Dendritic cell treated with granulocyte-macrophage colony-stimulating factor and Interleukin-4, amounts not matched to agents 40 ng/mL and 50 ng/mL, for 4 days (primary cell): ENCODE results near the gene ZNF584.
A peak's percentile ranks its signal among the peaks of the same experiment; 100 is the strongest.
"Not testable (repeated sequence)": the region's sequence is repeated elsewhere in the genome, so short reads cannot be mapped to it uniquely, and the experiment has no call there.

ENCODE experiments used
- H3K27ac Mint-ChIP-seq: one replicate; pipeline ENCODE4 v1.8.0; 2022; ENCODE audit warnings: mild to moderate bottlenecking, mixed read lengths
- H3K27me3 Mint-ChIP-seq: one replicate; pipeline ENCODE4 v1.8.0; 2022; ENCODE audit warnings: mild to moderate bottlenecking, mixed read lengths
- H3K36me3 Mint-ChIP-seq: one replicate; pipeline ENCODE4 v1.8.0; 2022; ENCODE audit warnings: low read depth, mixed read lengths
- H3K4me1 Mint-ChIP-seq: one replicate; pipeline ENCODE4 v1.8.0; 2022; ENCODE audit warnings: low read depth, mixed read lengths
- H3K4me3 Mint-ChIP-seq: one replicate; pipeline ENCODE4 v1.8.0; 2022; ENCODE audit warnings: mild to moderate bottlenecking, moderate library complexity, mixed read lengths
- H3K9me3 Mint-ChIP-seq: one replicate; pipeline ENCODE4 v1.8.0; 2022; ENCODE audit warnings: mixed read lengths
- intact Hi-C: fragments of 100-400 bp; cut with micrococcal nuclease; formaldehyde crosslinking; loops from one replicate; pipeline ENCODE4 v1.15.0; 2022

ZNF584 gene

GRCh38 chr19:58406818-58407657 is 1.4 kb upstream of the ZNF584 start:
- peak overlapping the region; percentile 96 for H3K4me3 Mint-ChIP-seq
- peaks cover 40% of the 10 kb centered on the region for H3K4me1 Mint-ChIP-seq
- peak overlapping the region; percentile 88 for H3K27ac Mint-ChIP-seq
- peaks cover 17% of the 10 kb centered on the region for H3K36me3 Mint-ChIP-seq
- no peaks in the 10 kb centered on the region for H3K9me3 Mint-ChIP-seq
- intact Hi-C loops, result loop anchor here (10.0 kb wide), 1 partner anchor 62 kb away; no protein-coding TSS in a partner anchor
- no peaks in the 10 kb centered on the region for H3K27me3 Mint-ChIP-seq

GRCh38 chr19:58407658-58408151 is 744 bp upstream of the ZNF584 start:
- Mint-ChIP-seq H3K27me3 (no peaks in the 10 kb centered on the region), H3K9me3 (no peaks in the 10 kb centered on the region), H3K4me3 (peak overlapping the region; percentile 96), H3K36me3 (peaks cover 21% of the 10 kb centered on the region), H3K4me1 (peaks cover 40% of the 10 kb centered on the region), H3K27ac (peak overlapping the region; percentile 88)
- intact Hi-C loops, result loop anchor here (1.0 to 10.0 kb wide), 4 partner anchors 26 to 63 kb away; partner anchors contain the start of genes ZNF132 and ZNF837

- Mint-ChIP-seq H3K36me3 (peaks cover 36% of the 10 kb centered on the region), H3K4me1 (peaks cover 35% of the 10 kb centered on the region), H3K27me3 (no peaks in the 10 kb centered on the region), H3K4me3 (peak overlapping the region; percentile 96), H3K9me3 (no peaks in the 10 kb centered on the region), H3K27ac (peak overlapping the region; percentile 88)
- intact Hi-C loops, result loop anchor here (10.0 kb wide), 1 partner anchor 64 kb away; no protein-coding TSS in a partner anchor
These were observed 751 bp downstream of the ZNF584 start for GRCh38 chr19:58409010-58409790.

GRCh38 chr19:58416604-58417003 is 8.2 kb downstream of the ZNF584 start:
- H3K9me3 Mint-ChIP-seq, result peaks cover 47% of the 10 kb centered on the region
- no peak overlapping the region for H3K4me3 Mint-ChIP-seq
- no peaks in the 10 kb centered on the region for H3K4me1 Mint-ChIP-seq
- peaks cover 79% of the 10 kb centered on the region for H3K36me3 Mint-ChIP-seq
- intact Hi-C loops, result no loop called here
- no peak overlapping the region for H3K27ac Mint-ChIP-seq
- no peaks in the 10 kb centered on the region for H3K27me3 Mint-ChIP-seq

GRCh38 chr19:58417071-58417470 is 8.6 kb downstream of the ZNF584 start:
- Mint-ChIP-seq H3K27ac (no peak overlapping the region), H3K36me3 (peaks cover 79% of the 10 kb centered on the region), H3K4me3 (no peak overlapping the region), H3K4me1 (no peaks in the 10 kb centered on the region), H3K27me3 (no peaks in the 10 kb centered on the region), H3K9me3 (peaks cover 51% of the 10 kb centered on the region)
- intact Hi-C loops, result no loop called here

- intact Hi-C loops, result no loop called here
- no peak overlapping the region for H3K4me3 Mint-ChIP-seq
- H3K27me3 Mint-ChIP-seq, result no peaks in the 10 kb centered on the region
- no peaks in the 10 kb centered on the region for H3K4me1 Mint-ChIP-seq
- H3K36me3 Mint-ChIP-seq, result peaks cover 13% of the 10 kb centered on the region
- no peak overlapping the region for H3K27ac Mint-ChIP-seq
- peaks cover 94% of the 10 kb centered on the region for H3K9me3 Mint-ChIP-seq
These were observed 20.2 kb downstream of the ZNF584 start for GRCh38 chr19:58428617-58429016.

- Mint-ChIP-seq H3K36me3 (peaks cover 24% of the 10 kb centered on the region), H3K4me3 (no peak overlapping the region), H3K27ac (no peak overlapping the region), H3K9me3 (peaks cover 95% of the 10 kb centered on the region), H3K27me3 (no peaks in the 10 kb centered on the region), H3K4me1 (no peaks in the 10 kb centered on the region)
- intact Hi-C loops, result no loop called here
These were observed 21.3 kb downstream of the ZNF584 start for GRCh38 chr19:58429745-58430144.

GRCh38 chr19:58434217-58434616 is 25.8 kb downstream of the ZNF584 start:
- intact Hi-C loops, result no loop called here
- H3K4me1 Mint-ChIP-seq, result peaks cover 5% of the 10 kb centered on the region
- peaks cover 69% of the 10 kb centered on the region for H3K36me3 Mint-ChIP-seq
- no peak overlapping the region for H3K27ac Mint-ChIP-seq
- H3K27me3 Mint-ChIP-seq, result peaks cover 2% of the 10 kb centered on the region
- H3K4me3 Mint-ChIP-seq, result no peak overlapping the region
- peaks cover 96% of the 10 kb centered on the region for H3K9me3 Mint-ChIP-seq

- Mint-ChIP-seq H3K4me3 (peak within 1 kb of the TSS; percentile 88), H3K9me3 (peaks cover 76% of the 10 kb centered on the region), H3K27ac (peak within 1 kb of the TSS; percentile 89), H3K27me3 (peaks cover 15% of the 10 kb centered on the region), H3K4me1 (peaks cover 20% of the 10 kb centered on the region), H3K36me3 (peaks cover 58% of the 10 kb centered on the region)
- intact Hi-C loops, result loop anchor here (1.0 to 2.0 kb wide), 3 partner anchors 11 to 59 kb away; partner anchors contain the start of genes ZNF324B, ZNF584 and ZNF837
These were observed 31.4 kb downstream of the ZNF584 start, which contains the start of gene ZNF132 for GRCh38 chr19:58439576-58440554. Gene ZNF132 (minus strand): TSS chr19:58440153. CDS start chr19:58439821, 332 bp downstream.

- peaks cover 20% of the 10 kb centered on the region for H3K4me1 Mint-ChIP-seq
- H3K4me3 Mint-ChIP-seq, result peak overlapping the region; percentile 88
- peaks cover 70% of the 10 kb centered on the region for H3K9me3 Mint-ChIP-seq
- peaks cover 51% of the 10 kb centered on the region for H3K36me3 Mint-ChIP-seq
- intact Hi-C loops, result loop anchor here (1.0 to 2.0 kb wide), 3 partner anchors 11 to 60 kb away; partner anchors contain the start of genes ZNF324B, ZNF584 and ZNF837
- peak overlapping the region; percentile 89 for H3K27ac Mint-ChIP-seq
- H3K27me3 Mint-ChIP-seq, result peaks cover 19% of the 10 kb centered on the region
These were observed 32.1 kb downstream of the ZNF584 start for GRCh38 chr19:58440556-58440955.

GRCh38 chr19:58442986-58443385 is 34.5 kb downstream of the ZNF584 start:
- Mint-ChIP-seq H3K9me3 (peaks cover 50% of the 10 kb centered on the region), H3K36me3 (peaks cover 28% of the 10 kb centered on the region), H3K27me3 (peaks cover 31% of the 10 kb centered on the region), H3K4me1 (peaks cover 20% of the 10 kb centered on the region)
- H3K4me3 Mint-ChIP-seq, H3K27ac Mint-ChIP-seq, intact Hi-C loops: not testable (repeated sequence)

GRCh38 chr19:58448860-58449259 is 40.4 kb downstream of the ZNF584 start:
- H3K9me3 Mint-ChIP-seq, result peaks cover 23% of the 10 kb centered on the region
- peaks cover 32% of the 10 kb centered on the region for H3K27me3 Mint-ChIP-seq
- H3K4me1 Mint-ChIP-seq, result peaks cover 25% of the 10 kb centered on the region
- H3K36me3 Mint-ChIP-seq, result peaks cover 14% of the 10 kb centered on the region
- H3K4me3 Mint-ChIP-seq, H3K27ac Mint-ChIP-seq, intact Hi-C loops: not testable (repeated sequence)

- peaks cover 28% of the 10 kb centered on the region for H3K4me1 Mint-ChIP-seq
- not testable (repeated sequence) for H3K27ac Mint-ChIP-seq, H3K4me3 Mint-ChIP-seq
- peaks cover 29% of the 10 kb centered on the region for H3K27me3 Mint-ChIP-seq
- H3K36me3 Mint-ChIP-seq, result peaks cover 25% of the 10 kb centered on the region
- H3K9me3 Mint-ChIP-seq, result peaks cover 23% of the 10 kb centered on the region
- intact Hi-C loops, result loop anchor here (2.0 kb wide), 1 partner anchor 17 kb away; the partner anchor contains the start of gene ZNF324
These were observed 41.5 kb downstream of the ZNF584 start for GRCh38 chr19:58449980-58450379.
